HCT116 (cell line): ENCODE data around the gene GALNT17.

Experiments used
- CTCF ChIP-seq, 3 experiments: fragments of 200-600 bp in 1 of 3; sonication (generic) in 1 of 3; IDR thresholded peaks in 2 of 3; conservative IDR thresholded peaks in 1 of 3; 2 replicates each; pipeline ENCODE4 v1.5.1; 2012 to 2017; ENCODE audit warnings: low read depth in 2 of 3, low read length in 2 of 3, antibody characterized with exemption in 1 of 3, borderline replicate concordance in 1 of 3, control low read depth in 1 of 3, mild to moderate bottlenecking in 1 of 3, mixed read lengths in 1 of 3, mixed run types in 1 of 3, moderate library complexity in 1 of 3; ENCODE audit not compliant: insufficient read depth in 1 of 3
- EZH2 ChIP-seq: fragments of 200-600 bp; sonication (generic); IDR thresholded peaks from 2 replicates; pipeline ENCODE4 v1.6.1; 2017; ENCODE audit warnings: antibody characterized with exemption, mixed run types
- EZH2phosphoT487 ChIP-seq: fragments of 200-600 bp; IDR thresholded peaks from 2 replicates; pipeline ENCODE4 v1.6.1; 2018; ENCODE audit warnings: antibody characterized with exemption, borderline replicate concordance
- JUND ChIP-seq: IDR thresholded peaks from 2 replicates; pipeline ENCODE4 v1.6.1; 2012
- MAX ChIP-seq: IDR thresholded peaks from 2 replicates; pipeline ENCODE4 v1.6.1; 2012
- POLR2A ChIP-seq: IDR thresholded peaks from 2 replicates; pipeline ENCODE4 v1.7.0; 2011; ENCODE audit warnings: borderline replicate concordance; ENCODE audit not compliant: insufficient read depth, insufficient read length; ENCODE audit errors: extremely low read depth
- POLR2AphosphoS5 ChIP-seq: IDR thresholded peaks from 2 replicates; pipeline ENCODE4 v1.6.1; 2011; ENCODE audit warnings: mild to moderate bottlenecking, low read depth, low read length, moderate library complexity
- SIN3A ChIP-seq: IDR thresholded peaks from 2 replicates; pipeline ENCODE4 v1.6.1; 2012; ENCODE audit warnings: low read depth
- YY1 ChIP-seq: IDR thresholded peaks from 2 replicates; pipeline ENCODE4 v1.6.1; 2011; ENCODE audit warnings: low read length, low read depth, moderate library complexity, mild to moderate bottlenecking; ENCODE audit not compliant: insufficient replicate concordance; ENCODE audit errors: extremely low read depth
- ZBTB33 ChIP-seq: IDR thresholded peaks from 2 replicates; pipeline ENCODE4 v1.6.1; 2011; ENCODE audit warnings: mild to moderate bottlenecking, low read length, moderate library complexity; ENCODE audit not compliant: insufficient replicate concordance; ENCODE audit errors: extremely low read depth

GRCh38 chr7:71566991-71567390 is 435.0 kb downstream of the GALNT17 start:
- TF ChIP-seq JUND (no peak), YY1 (no peak), EZH2phosphoT487 (no peak), POLR2A (no peak), CTCF (IDR thresholded peaks at IDR 0.05 in 2 of 3, conservative IDR thresholded peaks at IDR 0.05 in 1 of 3; ENCODE audit: borderline replicate concordance in 1 of 3, insufficient read depth in 1 of 3, low read depth in 2 of 3, low read length in 2 of 3) (no peak), SIN3A (no peak), POLR2AphosphoS5 (no peak), MAX (no peak), ZBTB33 (no peak), EZH2 (no peak)
